H1 (cell line): ENCODE results near the gene DYSF. TPM values are rescaled to one million over a fixed set of nuclear protein-coding genes. Genes with fewer than 3 reads are reported as not detected.
A peak's percentile ranks its signal among the peaks of the same experiment; 100 is the strongest.

Experiments used
- CTCF ChIA-PET: fragments of 300-600 bp; sonication (Branson Sonifier 250); formaldehyde crosslinking; loops from one replicate; lab custom pipeline; 2021; ENCODE audit not compliant: partially characterized antibody; lab: Charles Lee
- POLR2A ChIA-PET: fragments of 300-600 bp; sonication (Branson Sonifier 250); formaldehyde crosslinking; loops from one replicate; lab custom pipeline; 2021; ENCODE audit warnings: inconsistent platforms; ENCODE audit not compliant: partially characterized antibody; lab: Charles Lee
- DNase-seq, 2 experiments: peaks; one replicate each; pipeline versions ENCODE4 v3.0.0 to v3.0.0-alpha.2; 2010 to 2022; ENCODE audit warnings: low spot score in 2 of 2, low read depth in 1 of 2, mixed read lengths in 1 of 2
- FAIRE-seq: peaks from 2 replicates; lab custom pipeline; 2011; peaks lifted over from hg19 to GRCh38; lab: Jason Lieb, UNC
- H2AFZ ChIP-seq: 2 replicates; pipeline ENCODE4 v1.8.1; 2012; ENCODE audit warnings: low read length, inconsistent platforms
- H2AK5ac ChIP-seq: 2 replicates; pipeline ENCODE4 v1.6.1; 2013; ENCODE audit warnings: low read depth, low read length
- H2BK120ac ChIP-seq: replicated peaks from 2 replicates; pipeline ENCODE3; 2013; ENCODE audit warnings: low read depth, low read length, inconsistent platforms
- H2BK12ac ChIP-seq: 2 replicates; pipeline ENCODE4 v1.6.1; 2013; ENCODE audit warnings: low read depth, low read length
- H2BK15ac ChIP-seq: 2 replicates; pipeline ENCODE4 v1.6.1; 2013; ENCODE audit warnings: low read length
- H2BK20ac ChIP-seq: 2 replicates; pipeline ENCODE4 v1.6.1; 2013; ENCODE audit warnings: low read length
- H2BK5ac ChIP-seq: 2 replicates; pipeline ENCODE4 v1.6.1; 2013; ENCODE audit warnings: low read depth, low read length
- H3K14ac ChIP-seq: 2 replicates; pipeline ENCODE4 v1.6.1; 2013; ENCODE audit warnings: inconsistent platforms; ENCODE audit not compliant: insufficient read length
- H3K18ac ChIP-seq: 2 replicates; pipeline ENCODE4 v1.6.1; 2013; ENCODE audit warnings: low read length; ENCODE audit errors: extremely low read depth
- H3K23ac ChIP-seq: 2 replicates; pipeline ENCODE4 v1.6.1; 2013; ENCODE audit warnings: inconsistent platforms; ENCODE audit not compliant: insufficient read length
- H3K23me2 ChIP-seq: 2 replicates; pipeline ENCODE4 v1.6.1; 2013; ENCODE audit warnings: low read depth, low read length
- H3K27ac ChIP-seq: 2 replicates; pipeline ENCODE4 v1.6.1; 2011; ENCODE audit warnings: low read depth, low read length, inconsistent platforms
- H3K27me3 ChIP-seq, 4 experiments: replicated peaks in 1 of 4; 1 replicate in 1 of 4; 2 replicates in 3 of 4; pipeline versions ENCODE4 v1.6.1 to v1.8.1; 2011 to 2013; ENCODE audit warnings: low read length in 3 of 4, mild to moderate bottlenecking in 3 of 4, inconsistent platforms in 2 of 4, mixed read lengths in 2 of 4, moderate library complexity in 1 of 4; ENCODE audit not compliant: control insufficient read depth in 3 of 4, insufficient read depth in 3 of 4; ENCODE audit errors: extremely low read depth in 1 of 4
- H3K36me3 ChIP-seq, 4 experiments: 2 replicates each; pipeline versions ENCODE4 v1.6.1 to v1.8.1; 2011 to 2013; ENCODE audit warnings: mild to moderate bottlenecking in 4 of 4, low read length in 3 of 4, moderate library complexity in 2 of 4, control low read depth in 1 of 4, inconsistent platforms in 1 of 4; ENCODE audit not compliant: insufficient read depth in 4 of 4, control insufficient read depth in 2 of 4
- H3K4ac ChIP-seq: replicated peaks from 2 replicates; pipeline ENCODE3; 2013; ENCODE audit warnings: low read length, low read depth, mixed read lengths, inconsistent platforms; ENCODE audit not compliant: insufficient read length
- H3K4me1 ChIP-seq, 4 experiments: replicated peaks in 1 of 4; 1 replicate in 1 of 4; 2 replicates in 3 of 4; pipeline versions ENCODE4 v1.6.1 to v1.8.1; 2011 to 2013; ENCODE audit warnings: low read length in 3 of 4, inconsistent platforms in 2 of 4, mixed read lengths in 1 of 4; ENCODE audit not compliant: insufficient read depth in 4 of 4, control insufficient read depth in 3 of 4
- H3K4me2 ChIP-seq, 2 experiments: 2 replicates each; pipeline versions ENCODE4 v1.6.1 to v1.8.1; 2011 to 2013; ENCODE audit warnings: low read depth in 2 of 2, low read length in 2 of 2, control low read depth in 1 of 2, inconsistent platforms in 1 of 2, mild to moderate bottlenecking in 1 of 2; ENCODE audit not compliant: insufficient read depth in 1 of 2
- H3K4me3 ChIP-seq, 4 experiments: fragments of 200-600, 300-600 bp in 1 of 4; sonication (generic), shearing (Covaris generic), sonication (Bioruptor Twin) in 1 of 4; 2 replicates each; pipeline versions ENCODE4 v1.5.1 to v1.8.1; 2011 to 2016; ENCODE audit warnings: low read length in 4 of 4, low read depth in 3 of 4, control low read depth in 2 of 4, inconsistent platforms in 2 of 4, mild to moderate bottlenecking in 2 of 4, mixed read lengths in 1 of 4, moderate library complexity in 1 of 4; ENCODE audit not compliant: insufficient read depth in 2 of 4; ENCODE audit errors: extremely low read depth in 1 of 4
- H3K56ac ChIP-seq: replicated peaks from 2 replicates; pipeline ENCODE3; 2013; ENCODE audit warnings: low read depth, mild to moderate bottlenecking, mixed read lengths, low read length, inconsistent platforms; ENCODE audit not compliant: insufficient read length
- H3K79me1 ChIP-seq: 2 replicates; pipeline ENCODE4 v1.6.1; 2013; ENCODE audit warnings: low read depth, low read length, control low read depth
- H3K79me2 ChIP-seq, 2 experiments: 2 replicates each; pipeline versions ENCODE4 v1.6.1 to v1.8.1; 2012 to 2013; ENCODE audit warnings: low read length in 2 of 2, mild to moderate bottlenecking in 2 of 2, inconsistent platforms in 1 of 2; ENCODE audit not compliant: insufficient read depth in 2 of 2, control insufficient read depth in 1 of 2
- H3K9ac ChIP-seq, 4 experiments: replicated peaks in 1 of 4; 1 replicate in 1 of 4; 2 replicates in 3 of 4; pipeline versions ENCODE4 v1.6.1 to v1.8.1; 2011 to 2013; ENCODE audit warnings: low read depth in 3 of 4, low read length in 3 of 4, control low read depth in 2 of 4, mild to moderate bottlenecking in 2 of 4, moderate library complexity in 2 of 4, inconsistent platforms in 1 of 4; ENCODE audit errors: extremely low read depth in 1 of 4
- H3K9me3 ChIP-seq, 2 experiments: 2 replicates each; pipeline versions ENCODE4 v1.6.1 to v1.8.1; 2012 to 2013; ENCODE audit warnings: mild to moderate bottlenecking in 2 of 2, moderate library complexity in 2 of 2, control low read depth in 1 of 2, inconsistent platforms in 1 of 2, low read depth in 1 of 2, low read length in 1 of 2, mixed read lengths in 1 of 2; ENCODE audit not compliant: insufficient read depth in 2 of 2
- H4K20me1 ChIP-seq, 2 experiments: replicated peaks in 1 of 2; 2 replicates each; pipeline versions ENCODE3 to v1.8.1; 2011 to 2013; ENCODE audit warnings: inconsistent platforms in 2 of 2, low read length in 2 of 2, mild to moderate bottlenecking in 1 of 2; ENCODE audit not compliant: insufficient read depth in 2 of 2, control insufficient read depth in 1 of 2
- H4K5ac ChIP-seq: 2 replicates; pipeline ENCODE4 v1.6.1; 2013; ENCODE audit warnings: low read length, low read depth, mixed read lengths, inconsistent platforms; ENCODE audit not compliant: insufficient read length
- H4K8ac ChIP-seq: 2 replicates; pipeline ENCODE4 v1.8.0; 2013; ENCODE audit warnings: mild to moderate bottlenecking, moderate library complexity, low read length, inconsistent platforms; ENCODE audit not compliant: insufficient read depth; ENCODE audit errors: extremely low read depth
- H4K91ac ChIP-seq: replicated peaks from 2 replicates; pipeline ENCODE3; 2013; ENCODE audit warnings: low read length, mixed read lengths, inconsistent platforms; ENCODE audit not compliant: insufficient read length
- CHD1 ChIP-seq: IDR thresholded peaks from 2 replicates; pipeline ENCODE4 v1.6.1; 2012; ENCODE audit warnings: low read depth, low read length, improper control_type of control experiment
- CHD2 ChIP-seq: IDR thresholded peaks from 2 replicates; pipeline ENCODE4 v1.6.1; 2012; ENCODE audit warnings: low read length, improper control_type of control experiment
- CTCF ChIP-seq, 3 experiments: IDR thresholded peaks; 1 replicate in 2 of 3; 2 replicates in 1 of 3; pipeline versions ENCODE4 v1.5.1 to v1.6.1; 2011; ENCODE audit warnings: low read length in 3 of 3, mild to moderate bottlenecking in 3 of 3, inconsistent platforms in 2 of 3, low read depth in 1 of 3, moderate library complexity in 1 of 3; ENCODE audit not compliant: insufficient read depth in 1 of 3; ENCODE audit errors: control extremely low read depth in 1 of 3
- EGR1 ChIP-seq: IDR thresholded peaks from 2 replicates; pipeline ENCODE4 v1.6.1; 2011; ENCODE audit warnings: low read depth, low read length, borderline replicate concordance
- EP300 ChIP-seq, 2 experiments: IDR thresholded peaks; 1 replicate in 1 of 2; 2 replicates in 1 of 2; pipeline ENCODE4 v1.6.1; 2011 to 2012; ENCODE audit warnings: low read depth in 2 of 2, low read length in 2 of 2, mild to moderate bottlenecking in 2 of 2, borderline replicate concordance in 1 of 2, inconsistent platforms in 1 of 2, moderate library complexity in 1 of 2
- KDM4A ChIP-seq: IDR thresholded peaks from one replicate; pipeline ENCODE4 v1.7.1; 2012; ENCODE audit warnings: low read depth, mild to moderate bottlenecking, moderate library complexity, low read length, inconsistent platforms; ENCODE audit not compliant: severe bottlenecking
- MAFK ChIP-seq: IDR thresholded peaks from 2 replicates; pipeline ENCODE4 v1.6.1; 2012; ENCODE audit warnings: low read depth, mild to moderate bottlenecking, improper control_type of control experiment, low read length
- POU5F1 ChIP-seq: IDR thresholded peaks from 2 replicates; pipeline ENCODE4 v1.6.1; 2011; ENCODE audit warnings: low read depth, mild to moderate bottlenecking, low read length, moderate library complexity
- SP4 ChIP-seq: IDR thresholded peaks from 2 replicates; pipeline ENCODE4 v1.6.1; 2012; ENCODE audit warnings: low read length, inconsistent platforms
- ZNF274 ChIP-seq: IDR thresholded peaks from 2 replicates; pipeline ENCODE4 v1.7.0; 2012; ENCODE audit warnings: low read length, borderline replicate concordance; ENCODE audit errors: extremely low read depth
- WGBS, 2 experiments: shearing (Covaris generic) in 1 of 2; methylation state at CpG; one replicate each; pipeline versions ENCODE4 v1.1.6 to v1.1.7; 2013 to 2015; ENCODE audit warnings: low lambda C conversion rate in 2 of 2, mixed read lengths in 2 of 2, inconsistent platforms in 1 of 2, low coverage in 1 of 2, missing lambda C conversion rate in 1 of 2; ENCODE audit not compliant: insufficient replicate concordance in 2 of 2, insufficient coverage in 1 of 2, insufficient read length in 1 of 2; ENCODE audit errors: extremely low coverage in 1 of 2, missing lambda C conversion rate in 1 of 2; 5-methylcytosine and 5-hydroxymethylcytosine counted together
- polyA plus RNA-seq, 7 experiments: library from polyadenylated mRNA; depleted of rRNA in 3 of 7; stranded (reverse) in 5 of 7; unstranded in 2 of 7; fragments of >200 nt in 5 of 7; fragments of 200-250 nt in 2 of 7; gene quantifications; 1 replicate in 5 of 7; 2 replicates in 1 of 7; 4 replicates in 1 of 7; pipeline versions ENCODE4 v1.2.1 to v1.2.3, GENCODE V29; 2011 to 2013; ENCODE audit warnings: missing spikeins in 2 of 7, mixed read lengths in 2 of 7
- total RNA-seq: library from RNA; stranded (reverse); fragmentation: NEBNext Ultra II Directional; extraction: Animal tissue kit (Norgen Biotek cat#: 25700); gene quantifications from 2 replicates; pipeline ENCODE4 v1.2.1, GENCODE V29; 2021

The DYSF gene
- total and polyA plus RNA-seq, 2 of the 8 experiments (the other 6 are each of a cell fraction or from before 2014, with no cell fraction given) = 5.8 to 7.1 TPM

- H2BK5ac ChIP-seq = no peak overlapping the region
- no peak for FAIRE-seq
- TF ChIP-seq SP4 (no peak), CHD1 (no peak), POU5F1 (no peak), CTCF (IDR thresholded peaks at IDR 0.05; ENCODE audit: control extremely low read depth in 1 of 3, insufficient read depth in 1 of 3, low read depth in 1 of 3, low read length in 3 of 3) (no peak), EGR1 (no peak), CHD2 (no peak), ZNF274 (no peak), KDM4A (no peak), EP300 (IDR thresholded peaks at IDR 0.05; ENCODE audit: borderline replicate concordance in 1 of 2, low read depth in 2 of 2, low read length in 2 of 2) (no peak), MAFK (no peak)
Measured at GRCh38 chr2:71559080-71559827, 105.9 kb downstream of the DYSF start.

More at GRCh38 chr2:71559080-71559827, 105.9 kb downstream of the DYSF start:
- Histone ChIP-seq H3K4me2 (no peak overlapping the region), H2BK20ac (no peak overlapping the region), H3K56ac (no peak overlapping the region), H3K23me2 (no peaks in the 10 kb centered on the region), H3K79me1 (no peaks in the 10 kb centered on the region), H3K79me2 (no peaks in the 10 kb centered on the region), H3K14ac (no peak overlapping the region), H4K8ac (peak overlapping the region; percentile 82), H3K4me3 (no peak overlapping the region), H3K27ac (no peak overlapping the region; the same call in 1 of the 2 replicates), H3K27me3 (no peaks in the 10 kb centered on the region), H3K36me3 (no peaks in the 10 kb centered on the region), H4K20me1 (no peaks in the 10 kb centered on the region), H3K9ac (no peak overlapping the region), H4K91ac (no peak overlapping the region), H3K23ac (no peak overlapping the region), H4K5ac (no peak overlapping the region), H2BK15ac (no peak overlapping the region; the same call in 1 of the 2 replicates), H3K9me3 (no peaks in the 10 kb centered on the region), H2BK12ac (0 out of 2 replicates have a peak overlapping the region, but pooled peaks have one; percentile 6), H3K4ac (no peak overlapping the region), H2BK120ac (no peak overlapping the region), H3K18ac (no peak overlapping the region), H2AFZ (no peak overlapping the region), H3K4me1 (peaks cover 0 to 6% (median 0%) of the 10 kb centered on the region in 4 experiments; a peak in 3 of 7 replicates), H2AK5ac (no peak overlapping the region)
- DNase-seq = no peak
- WGBS, 2 experiments = 92% methylated on average over 14 of the region's 15 CpGs; no CpG with 5 or more reads in 1 of the 2 experiments
- ChIA-PET CTCF (interaction anchor here (0.7 to 22.8 kb wide), 11 partner anchors 11 to 593 kb away, joined by 3 to 386 read pairs (median 6); no protein-coding TSS in a partner anchor), POLR2A (interaction anchor here (0.7 to 0.8 kb wide), 2 partner anchors 53 to 126 kb away, joined by 3 read pairs; no protein-coding TSS in a partner anchor)
